Central memory CD4-positive, alpha-beta T cell (primary cell): ENCODE results near the gene TXLNA.

Source experiments
- DNase-seq: peaks from one replicate; pipeline ENCODE4 v3.0.0; 2022

TXLNA gene

DNA sequence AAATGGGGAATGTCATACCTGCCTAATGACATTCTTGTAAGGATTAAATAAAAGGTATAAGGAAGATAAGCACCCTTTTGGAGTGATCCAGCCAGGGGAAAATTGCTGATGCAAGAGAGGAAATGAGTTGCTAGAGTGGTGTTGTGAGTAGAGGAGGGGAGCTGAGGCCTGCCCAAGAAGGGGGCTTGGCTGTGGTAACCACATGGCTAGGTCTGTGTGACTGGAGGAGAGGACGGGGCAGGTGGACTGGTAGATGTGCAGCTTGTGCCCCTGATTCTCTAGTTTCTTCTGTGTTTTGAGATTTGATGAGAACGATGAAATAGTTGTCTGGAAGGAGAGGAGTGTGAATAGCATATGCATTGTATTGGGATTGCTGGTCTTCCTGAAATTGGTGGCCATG is 6.6 kb downstream of the TXLNA start:
- no peak for DNase-seq

DNA sequence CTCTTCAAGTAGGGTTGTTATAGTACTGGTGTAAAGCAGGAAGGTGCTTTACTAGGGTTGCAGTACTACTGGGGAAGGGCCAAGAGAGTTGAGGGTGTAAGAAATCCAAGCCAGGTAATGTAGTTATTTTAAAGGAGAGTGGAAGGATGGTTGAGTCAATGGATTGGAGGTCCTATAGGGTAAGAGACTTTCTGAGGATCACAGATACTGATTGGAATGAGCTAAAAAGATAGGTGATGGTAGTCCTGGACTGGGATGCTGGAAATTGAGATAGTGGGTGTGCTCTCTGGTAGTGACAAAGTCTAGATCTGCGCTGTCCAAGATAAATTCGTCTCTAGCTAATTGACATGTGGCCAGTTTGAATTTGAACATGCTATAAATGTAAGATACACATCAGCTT is 7.0 kb downstream of the TXLNA start:
- DNase-seq, result no peak

- no peak for DNase-seq
These were observed 8.4 kb downstream of the TXLNA start for GRCh38 chr1:32187850-32188249.

DNA sequence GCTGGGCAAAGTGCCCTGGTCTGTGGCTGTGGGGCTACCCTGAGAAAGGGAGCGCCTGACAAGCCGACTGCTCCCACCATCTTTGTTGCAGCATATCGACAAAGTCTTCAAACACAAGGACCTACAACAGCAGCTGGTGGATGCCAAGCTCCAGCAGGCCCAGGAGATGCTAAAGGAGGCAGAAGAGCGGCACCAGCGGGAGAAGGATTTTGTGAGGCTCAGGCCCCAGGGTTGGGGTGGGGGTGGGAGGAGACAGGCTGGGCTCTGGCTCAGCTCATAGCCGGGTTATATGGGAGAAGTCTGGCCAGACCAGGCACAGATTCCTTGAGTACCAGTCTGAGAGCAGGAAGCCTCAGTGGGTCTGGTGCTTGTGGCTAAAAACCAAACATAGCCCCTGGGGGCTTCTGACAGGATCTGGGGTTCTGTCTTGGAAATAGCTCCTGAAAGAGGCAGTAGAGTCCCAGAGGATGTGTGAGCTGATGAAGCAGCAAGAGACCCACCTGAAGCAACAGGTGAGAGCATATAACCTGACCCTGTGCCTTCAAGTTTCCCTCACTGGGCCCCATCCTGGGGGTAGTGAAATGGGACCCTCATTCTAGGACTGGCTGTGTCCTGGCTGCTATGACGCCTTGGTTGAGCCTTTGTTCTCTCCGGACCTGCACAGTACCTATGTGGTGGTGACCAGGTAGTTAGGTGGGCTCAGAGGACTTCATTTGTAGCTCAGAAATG is 12.9 kb downstream of the TXLNA start:
- no peak for DNase-seq

GRCh38 chr1:32194984-32195383 is 15.5 kb downstream of the TXLNA start:
- DNase-seq, result no peak

GRCh38 chr1:32195531-32195930 is 16.1 kb downstream of the TXLNA start:
- no peak for DNase-seq

- DNase-seq, result peak; percentile 39
These were observed 16.7 kb downstream of the TXLNA start for GRCh38 chr1:32195972-32196823.

DNA sequence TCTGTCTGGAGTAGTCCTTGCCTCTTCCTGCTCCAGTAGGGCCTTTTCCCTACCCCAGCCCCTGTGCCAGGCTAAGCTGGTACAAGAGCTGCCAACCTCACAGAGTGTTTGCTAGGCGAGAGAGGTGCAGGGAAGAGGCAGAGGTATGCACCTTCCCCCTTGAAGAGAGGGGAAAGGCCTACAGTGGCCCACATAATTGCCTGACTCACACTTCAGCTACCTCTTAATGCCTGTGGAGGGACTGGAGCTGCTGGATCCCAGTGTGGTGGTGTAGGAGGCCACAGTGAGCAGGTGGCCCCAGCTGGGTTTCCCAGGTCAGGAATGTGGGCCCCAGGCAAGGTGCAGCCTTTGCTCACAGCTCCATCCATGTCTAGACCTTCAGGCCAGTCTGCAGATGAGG is 17.6 kb downstream of the TXLNA start:
- DNase-seq, result no peak

DNA sequence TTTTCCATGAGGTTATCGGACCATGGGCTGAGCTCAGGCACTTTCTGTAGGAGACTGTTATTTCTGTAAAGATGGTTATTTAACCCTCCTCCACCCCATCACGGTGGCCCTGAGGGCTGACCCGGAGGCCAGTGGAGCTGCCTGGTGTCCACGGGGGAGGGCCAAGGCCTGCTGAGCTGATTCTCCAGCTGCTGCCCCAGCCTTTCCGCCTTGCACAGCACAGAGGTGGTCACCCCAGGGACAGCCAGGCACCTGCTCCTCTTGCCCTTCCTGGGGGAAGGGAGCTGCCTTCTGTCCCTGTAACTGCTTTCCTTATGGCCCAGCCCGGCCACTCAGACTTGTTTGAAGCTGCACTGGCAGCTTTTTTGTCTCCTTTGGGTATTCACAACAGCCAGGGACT is 18.4 kb downstream of the TXLNA start:
- DNase-seq, result no peak

- no peak for DNase-seq
These were observed 19.0 kb downstream of the TXLNA start for GRCh38 chr1:32198237-32199042.

DNA sequence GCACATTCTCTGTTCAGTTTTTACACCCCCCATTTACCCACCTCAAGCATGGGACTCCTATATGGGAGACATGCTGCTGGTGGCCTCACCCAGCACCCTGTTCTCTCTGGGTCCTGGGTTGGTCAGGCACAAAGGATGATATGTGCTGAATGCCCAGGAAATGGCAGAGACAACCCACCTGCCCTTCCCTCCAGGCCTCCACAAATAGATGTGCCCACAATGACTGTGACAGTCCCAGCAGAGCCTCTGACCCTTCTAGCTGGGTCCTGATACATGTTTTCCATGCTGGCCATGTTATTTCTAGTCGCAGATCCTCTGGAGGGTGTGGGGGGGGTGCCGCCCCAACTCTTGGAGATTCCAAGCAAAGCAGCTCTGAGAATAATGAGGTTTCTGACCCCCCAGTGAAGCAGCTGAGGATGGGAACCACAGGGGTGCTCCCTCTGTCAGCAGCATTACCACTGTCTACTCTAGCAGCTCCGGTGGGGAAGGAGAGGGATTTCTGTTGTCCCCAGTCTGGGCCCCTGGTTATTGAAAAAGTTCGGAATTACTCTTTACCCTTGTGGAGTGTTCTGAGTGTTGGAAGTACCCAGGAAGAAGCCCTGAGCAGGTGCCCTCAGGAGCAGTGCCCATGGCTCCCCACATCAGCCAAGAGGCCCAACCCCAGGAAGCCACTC is 19.7 kb downstream of the TXLNA start:
- no peak for DNase-seq

- no peak for DNase-seq
These were observed 20.2 kb downstream of the TXLNA start for GRCh38 chr1:32199717-32200072.

DNA sequence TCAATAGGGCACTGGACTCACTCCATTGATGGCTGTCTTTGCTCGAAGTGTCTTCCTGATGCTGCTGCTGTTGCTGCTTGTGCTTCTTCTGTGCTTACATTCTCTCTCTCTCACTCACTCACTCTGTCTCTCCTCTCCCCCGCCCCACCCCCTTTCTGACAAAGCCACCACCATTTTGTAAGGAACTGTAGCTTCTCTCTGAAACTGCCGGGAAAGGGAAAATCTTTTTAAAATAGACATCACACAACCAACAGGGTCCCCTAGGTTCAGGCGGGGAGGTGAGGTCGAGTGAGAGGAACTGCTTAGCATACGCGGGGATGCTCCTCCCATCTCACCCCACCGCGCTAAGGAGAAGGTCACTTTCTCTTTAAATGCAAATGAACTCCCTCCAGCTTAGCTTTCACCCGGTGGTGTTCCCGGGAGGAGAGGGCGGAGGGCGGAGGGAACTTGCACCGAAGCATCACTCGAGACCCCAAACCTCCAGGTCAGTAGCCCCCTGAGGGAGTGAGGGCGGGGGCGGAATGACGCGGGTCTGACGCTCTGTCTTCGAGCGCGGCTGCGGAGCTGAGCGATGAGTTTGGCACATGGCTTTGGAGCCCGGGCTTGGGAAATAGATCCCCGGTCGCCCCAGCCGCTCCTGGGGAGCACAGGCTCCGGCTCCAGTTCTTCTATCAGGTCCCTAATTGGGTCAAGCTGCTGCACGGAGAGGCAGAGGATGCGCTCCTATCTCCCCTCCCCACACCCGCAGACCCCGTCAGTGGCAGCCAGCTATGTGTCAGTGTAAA is 20.9 kb downstream of the TXLNA start, which contains the start of gene CCDC28B:
CCDC28B (plus strand) TSS at position 370 of the 785 bp plus-strand sequence. CDS start 1,341 bp downstream, outside the sequence.
- DNase-seq, result peak; percentile 48

DNA sequence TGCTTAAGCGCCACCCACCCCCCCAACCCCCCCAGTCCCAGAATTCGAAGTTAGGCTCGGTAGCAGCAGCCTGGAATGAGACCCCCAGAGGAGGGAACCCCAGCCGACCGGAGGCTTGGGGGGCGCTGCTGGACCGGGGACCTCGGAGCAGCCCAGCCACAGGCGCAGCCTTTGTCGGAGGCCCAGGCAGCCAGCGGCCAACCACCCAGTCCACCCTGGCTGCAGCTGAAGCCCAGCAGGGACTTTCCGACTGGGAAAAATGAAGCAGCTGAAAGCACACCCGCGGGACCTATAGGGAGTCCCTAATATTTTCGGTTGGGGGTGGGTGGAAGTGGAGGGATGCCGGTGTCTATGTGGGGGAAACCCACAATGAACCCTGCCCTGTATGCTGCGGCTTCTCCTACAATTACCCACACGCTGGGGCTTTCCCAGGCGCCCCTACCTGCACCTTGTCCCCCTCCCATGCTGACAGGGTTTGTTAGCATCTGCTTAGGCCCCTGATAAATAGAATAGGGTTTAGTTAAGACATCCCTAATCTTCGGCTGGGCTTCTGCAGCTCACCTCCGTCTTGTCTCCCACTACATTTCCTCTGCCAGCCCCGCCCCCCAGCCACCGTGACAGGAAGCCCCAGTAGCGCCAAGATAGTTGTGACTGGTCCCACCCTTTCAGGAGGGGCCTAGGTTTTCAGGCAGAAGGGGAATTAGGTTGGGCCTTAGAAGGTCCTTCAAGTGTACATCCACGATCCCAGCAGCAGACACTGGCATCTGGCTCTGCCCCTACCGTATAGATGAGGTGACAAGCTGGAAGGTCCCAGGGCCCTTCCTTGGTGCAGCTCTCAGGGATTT is 21.8 kb downstream of the TXLNA start:
- DNase-seq, result peak; percentile 78

GRCh38 chr1:32204943-32205361 is 25.5 kb downstream of the TXLNA start:
- no peak for DNase-seq

DNA sequence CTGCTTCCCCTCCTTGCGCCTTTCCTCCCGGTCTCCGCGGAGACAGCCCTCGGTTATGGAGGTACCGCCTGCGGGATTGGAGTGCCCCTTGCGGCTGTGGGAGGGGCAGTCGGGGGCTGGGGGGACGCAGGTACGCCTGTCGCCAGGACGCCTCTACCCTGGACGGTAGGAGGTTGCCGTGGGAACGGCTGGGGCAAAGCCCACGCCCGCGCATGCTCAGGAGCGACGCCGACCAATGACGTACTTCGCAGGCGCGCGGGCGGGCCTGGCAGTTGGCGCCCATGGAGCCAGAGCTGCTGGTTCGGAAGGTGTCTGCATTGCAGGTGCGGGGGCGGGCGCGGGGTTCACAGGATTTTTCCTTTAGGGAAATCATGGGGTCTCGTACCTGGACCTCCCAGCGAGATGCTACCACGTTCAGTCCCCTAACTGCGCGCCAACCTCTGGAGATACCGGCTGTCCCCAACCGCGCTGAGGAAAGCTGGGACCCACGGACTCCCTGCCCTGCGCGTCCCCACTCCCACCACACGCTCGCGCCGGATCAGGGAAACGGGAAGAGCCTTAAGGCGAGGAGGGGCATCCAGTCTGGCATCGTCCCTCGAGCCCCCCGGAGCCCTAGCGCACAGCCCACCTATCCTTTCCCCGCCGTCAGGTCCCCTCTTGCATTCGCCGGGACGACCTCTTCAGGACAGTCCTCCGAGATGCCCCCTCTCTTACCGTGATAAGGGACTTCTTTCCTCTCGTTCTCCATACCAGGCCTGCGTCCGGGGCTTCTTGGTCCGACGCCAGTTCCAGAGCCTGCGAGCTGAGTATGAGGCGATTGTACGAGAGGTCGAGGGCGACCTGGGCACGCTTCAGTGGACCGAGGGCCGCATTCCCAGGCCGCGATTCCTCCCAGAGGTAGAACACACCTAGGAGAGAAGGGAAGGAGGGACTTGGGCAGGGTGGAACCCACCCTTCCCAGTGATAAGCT is 26.2 kb downstream of the TXLNA start, which contains the start of gene IQCC:
IQCC (plus strand) TSS at position 271 of the 970 bp plus-strand sequence; CDS start at position 282, 11 bp downstream.
- peak; percentile 84 for DNase-seq

DNA sequence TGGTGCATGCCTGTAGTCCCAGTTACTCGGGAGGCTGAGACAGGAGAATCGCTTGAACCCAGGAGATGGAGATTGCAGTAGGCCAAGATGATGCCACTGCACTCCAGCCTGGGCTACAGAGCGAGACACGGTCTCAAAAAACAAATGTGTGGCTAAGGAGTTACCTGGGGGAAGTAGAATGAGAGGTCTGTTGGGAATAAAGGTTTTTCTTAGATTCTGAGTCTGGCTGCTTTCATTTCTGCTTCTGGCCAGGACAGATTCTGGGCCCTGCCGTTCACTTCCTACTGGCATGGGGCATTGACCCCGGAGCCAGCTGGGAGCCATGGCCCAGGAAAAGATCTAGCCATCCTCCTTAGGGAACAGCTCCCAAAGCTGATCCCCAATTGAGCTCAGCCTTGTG is 29.0 kb downstream of the TXLNA start:
- no peak for DNase-seq

DNA sequence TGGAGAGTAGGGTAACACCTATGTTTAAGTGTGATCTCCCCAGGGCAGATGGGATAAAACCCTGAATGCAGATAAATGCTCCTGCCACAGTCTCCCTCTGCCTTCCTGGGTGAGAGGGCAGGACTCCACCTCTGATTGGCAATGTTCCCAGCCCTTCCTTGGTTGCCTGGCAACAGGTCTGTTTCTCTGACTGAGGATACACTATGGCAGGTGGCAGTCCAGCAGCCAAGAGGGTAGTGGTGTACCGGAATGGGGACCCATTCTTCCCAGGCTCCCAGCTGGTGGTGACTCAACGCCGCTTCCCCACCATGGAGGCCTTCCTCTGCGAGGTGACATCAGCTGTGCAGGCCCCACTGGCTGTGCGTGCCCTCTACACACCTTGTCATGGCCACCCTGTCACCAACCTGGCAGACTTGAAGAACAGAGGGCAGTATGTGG is 29.4 kb downstream of the TXLNA start, which contains the start of gene DCDC2B:
DCDC2B (plus strand) TSS at position 199 of the 438 bp plus-strand sequence; CDS start at position 204, 5 bp downstream.
- no peak for DNase-seq
